ENCODE data around the gene LRMDA. TPM values are rescaled to one million over a fixed set of nuclear protein-coding genes. Genes with fewer than 3 reads are reported as not detected.

The LRMDA gene
- total RNA-seq, 4 donors from 2014 or later = 0.88 to 14.1 (median 5.1) TPM; not detected in 1

- no peaks in the 10 kb centered on the region for H3K27me3 ChIP-seq
- no peaks in the 10 kb centered on the region for H3K9me3 ChIP-seq
- no peak for TF ChIP-seq POLR2A (IDR thresholded peaks at IDR 0.05)
- TF ChIP-seq, protein P1, sequence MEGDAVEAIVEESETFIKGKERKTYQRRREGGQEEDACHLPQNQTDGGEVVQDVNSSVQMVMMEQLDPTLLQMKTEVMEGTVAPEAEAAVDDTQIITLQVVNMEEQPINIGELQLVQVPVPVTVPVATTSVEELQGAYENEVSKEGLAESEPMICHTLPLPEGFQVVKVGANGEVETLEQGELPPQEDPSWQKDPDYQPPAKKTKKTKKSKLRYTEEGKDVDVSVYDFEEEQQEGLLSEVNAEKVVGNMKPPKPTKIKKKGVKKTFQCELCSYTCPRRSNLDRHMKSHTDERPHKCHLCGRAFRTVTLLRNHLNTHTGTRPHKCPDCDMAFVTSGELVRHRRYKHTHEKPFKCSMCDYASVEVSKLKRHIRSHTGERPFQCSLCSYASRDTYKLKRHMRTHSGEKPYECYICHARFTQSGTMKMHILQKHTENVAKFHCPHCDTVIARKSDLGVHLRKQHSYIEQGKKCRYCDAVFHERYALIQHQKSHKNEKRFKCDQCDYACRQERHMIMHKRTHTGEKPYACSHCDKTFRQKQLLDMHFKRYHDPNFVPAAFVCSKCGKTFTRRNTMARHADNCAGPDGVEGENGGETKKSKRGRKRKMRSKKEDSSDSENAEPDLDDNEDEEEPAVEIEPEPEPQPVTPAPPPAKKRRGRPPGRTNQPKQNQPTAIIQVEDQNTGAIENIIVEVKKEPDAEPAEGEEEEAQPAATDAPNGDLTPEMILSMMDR (IDR thresholded peaks at IDR 0.05) = no peak
- H3K4me1 ChIP-seq = peaks cover 6 to 53% (median 10%) of the 10 kb centered on the region in 3 donors
- no peak overlapping the region for H3K4me3 ChIP-seq
- intact Hi-C loops (cut with DNase I) = no loop called here
- H3K27ac ChIP-seq = peak overlapping the region in 3 of 4 donors; percentile 1 to 76 (median 68)
- H3K36me3 ChIP-seq = no peaks in the 10 kb centered on the region
- 38 to 53% methylated on average over 4 to 7 of the region's 7 CpGs for WGBS, 2 donors
- DNase-seq = no peak
Measured at GRCh38 chr10:75660823-75661222, 229.4 kb downstream of the LRMDA start.

DNA sequence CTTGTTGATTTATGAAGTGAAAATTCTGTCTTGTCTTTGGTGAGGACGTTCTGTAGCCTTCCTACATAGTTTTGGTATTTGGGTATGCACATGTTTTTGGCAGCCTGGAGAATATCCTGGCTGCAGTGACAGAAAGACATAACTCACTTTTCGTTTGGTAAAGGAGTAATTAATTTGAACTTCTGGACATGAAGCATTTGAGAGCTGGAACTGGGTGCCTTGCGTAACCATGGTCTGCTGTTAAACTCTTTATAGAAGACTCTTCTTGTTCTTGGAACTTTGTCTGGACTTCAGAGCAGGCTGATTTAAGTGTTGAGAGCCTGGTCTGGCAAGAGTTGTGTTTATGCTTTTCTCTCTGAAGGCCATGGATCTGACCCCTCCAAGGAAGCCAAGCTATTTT, 231.3 kb downstream of the LRMDA start:
- DNase-seq = no peak
- peaks cover 6 to 40% (median 10%) of the 10 kb centered on the region in 3 donors for H3K4me1 ChIP-seq
- TF ChIP-seq, protein P1 (IDR thresholded peaks at IDR 0.05) = no peak
- no peak for TF ChIP-seq POLR2A (IDR thresholded peaks at IDR 0.05)
- no peak overlapping the region for H3K4me3 ChIP-seq
- 54 to 57% methylated on average over 3 of the region's 3 CpGs for WGBS, 2 donors
- no peaks in the 10 kb centered on the region for H3K27me3 ChIP-seq
- no peaks in the 10 kb centered on the region for H3K36me3 ChIP-seq
- intact Hi-C loops (cut with DNase I) = no loop called here
- no peaks in the 10 kb centered on the region for H3K9me3 ChIP-seq
- H3K27ac ChIP-seq = peak overlapping the region; percentile 33 to 84 (median 66)

GRCh38 chr10:75663947-75664664, 232.7 kb downstream of the LRMDA start:
- Histone ChIP-seq H3K36me3 (no peaks in the 10 kb centered on the region), H3K27ac (peak overlapping the region; percentile 33 to 84 (median 66)), H3K27me3 (no peaks in the 10 kb centered on the region), H3K4me1 (peaks cover 6 to 34% (median 10%) of the 10 kb centered on the region in 3 donors), H3K4me3 (no peak overlapping the region), H3K9me3 (no peaks in the 10 kb centered on the region)
- TF ChIP-seq POLR2A (IDR thresholded peaks at IDR 0.05) = no peak
- DNase-seq = no peak
- WGBS, 2 donors = 46 to 48% methylated on average over 3 of the region's 3 CpGs
- intact Hi-C loops (cut with DNase I) = no loop called here

GRCh38 chr10:75664968-75665367, 233.5 kb downstream of the LRMDA start:
- Histone ChIP-seq H3K27ac (peak overlapping the region in 1 of 4 donors; percentile 72), H3K4me1 (peaks cover 6 to 34% (median 10%) of the 10 kb centered on the region in 3 donors), H3K27me3 (no peaks in the 10 kb centered on the region), H3K9me3 (no peaks in the 10 kb centered on the region), H3K4me3 (no peak overlapping the region), H3K36me3 (no peaks in the 10 kb centered on the region)
- intact Hi-C loops (cut with DNase I) = no loop called here
- DNase-seq = no peak
- TF ChIP-seq, protein P1 (IDR thresholded peaks at IDR 0.05) = no peak
- no peak for TF ChIP-seq POLR2A (IDR thresholded peaks at IDR 0.05)
- 77 to 84% methylated on average over 3 of the region's 3 CpGs for WGBS, 2 donors

DNA sequence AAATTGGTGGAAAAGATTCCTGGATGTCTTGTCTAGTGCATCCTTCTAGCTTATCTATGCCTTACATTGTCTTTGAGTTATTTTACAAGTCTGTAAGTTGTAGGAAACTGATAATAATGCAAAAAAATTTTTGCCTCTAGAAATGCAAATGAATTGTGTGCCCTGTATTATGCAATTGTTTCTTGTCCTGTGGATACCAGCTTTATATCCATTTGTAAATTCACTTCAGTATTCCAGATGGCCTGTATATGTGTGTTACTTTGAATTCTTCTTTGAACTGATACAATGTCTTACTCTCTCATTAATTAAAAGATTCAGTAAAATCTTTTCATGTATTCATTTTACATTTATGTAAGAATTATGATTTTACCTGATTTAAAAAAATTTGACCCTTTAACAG, 234.3 kb downstream of the LRMDA start:
- intact Hi-C loops (cut with DNase I) = no loop called here
- no peak overlapping the region for H3K27ac ChIP-seq
- no peak for DNase-seq
- no peaks in the 10 kb centered on the region for H3K36me3 ChIP-seq
- no peak overlapping the region for H3K4me3 ChIP-seq
- TF ChIP-seq, protein P1 (IDR thresholded peaks at IDR 0.05) = no peak
- no peak for TF ChIP-seq POLR2A (IDR thresholded peaks at IDR 0.05)
- no peaks in the 10 kb centered on the region for H3K27me3 ChIP-seq
- H3K9me3 ChIP-seq = no peaks in the 10 kb centered on the region
- H3K4me1 ChIP-seq = peaks cover 6 to 27% (median 10%) of the 10 kb centered on the region in 3 donors
